Measurements from ENCODE around the gene LENG8.

DNA sequence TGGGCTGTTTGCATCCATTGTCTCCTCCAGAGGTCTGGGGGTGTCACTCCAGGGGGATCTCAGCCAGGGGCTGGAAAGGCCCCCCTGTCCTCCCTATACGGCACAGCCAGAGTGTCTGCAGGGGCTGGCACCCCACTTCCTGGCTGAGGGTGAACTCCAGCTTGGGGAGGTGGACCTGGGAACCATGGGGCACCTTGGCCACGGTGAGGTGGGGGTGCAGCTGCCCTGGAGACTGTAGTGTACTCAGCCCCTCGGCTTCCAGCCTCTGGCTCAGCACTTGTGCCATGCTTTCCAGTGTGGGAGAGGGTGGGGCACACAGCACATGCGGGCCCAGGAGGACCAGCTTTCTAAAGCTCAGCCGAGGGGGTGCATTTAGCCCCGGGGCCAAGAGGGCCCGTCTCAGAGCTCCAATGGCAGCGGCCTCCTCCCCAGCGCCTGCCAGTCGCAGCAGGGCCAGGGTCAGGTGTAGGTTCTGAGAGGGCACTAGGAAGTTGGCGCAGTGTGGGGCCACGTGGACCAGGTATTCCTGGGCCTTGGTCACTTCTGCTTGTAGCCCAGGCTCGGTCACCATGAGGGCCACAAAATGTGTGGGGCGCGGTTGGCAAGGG is 13.2 kb downstream of the LENG8 start:
- TF ChIP-seq, protein P1, sequence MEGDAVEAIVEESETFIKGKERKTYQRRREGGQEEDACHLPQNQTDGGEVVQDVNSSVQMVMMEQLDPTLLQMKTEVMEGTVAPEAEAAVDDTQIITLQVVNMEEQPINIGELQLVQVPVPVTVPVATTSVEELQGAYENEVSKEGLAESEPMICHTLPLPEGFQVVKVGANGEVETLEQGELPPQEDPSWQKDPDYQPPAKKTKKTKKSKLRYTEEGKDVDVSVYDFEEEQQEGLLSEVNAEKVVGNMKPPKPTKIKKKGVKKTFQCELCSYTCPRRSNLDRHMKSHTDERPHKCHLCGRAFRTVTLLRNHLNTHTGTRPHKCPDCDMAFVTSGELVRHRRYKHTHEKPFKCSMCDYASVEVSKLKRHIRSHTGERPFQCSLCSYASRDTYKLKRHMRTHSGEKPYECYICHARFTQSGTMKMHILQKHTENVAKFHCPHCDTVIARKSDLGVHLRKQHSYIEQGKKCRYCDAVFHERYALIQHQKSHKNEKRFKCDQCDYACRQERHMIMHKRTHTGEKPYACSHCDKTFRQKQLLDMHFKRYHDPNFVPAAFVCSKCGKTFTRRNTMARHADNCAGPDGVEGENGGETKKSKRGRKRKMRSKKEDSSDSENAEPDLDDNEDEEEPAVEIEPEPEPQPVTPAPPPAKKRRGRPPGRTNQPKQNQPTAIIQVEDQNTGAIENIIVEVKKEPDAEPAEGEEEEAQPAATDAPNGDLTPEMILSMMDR (IDR thresholded peaks at IDR 0.05; ENCODE audit: insufficient read depth, low read length, poor library complexity, severe bottlenecking), result no peak
- no peak for TF ChIP-seq EZH2phosphoT487 (conservative IDR thresholded peaks at IDR 0.05; ENCODE audit: low read length)

Data from SU-DHL-6 (cell line).